ENCODE measurements around the gene UGT1A3. TPM values are rescaled to one million over a fixed set of nuclear protein-coding genes. Genes with fewer than 3 reads are reported as not detected.

Gene UGT1A3
- 0.08 to 0.23 TPM (median 0.13 TPM) in 3 of 5 replicates, not detected in the others for total RNA-seq (2022; extraction: Qiagen RNA extraction; ENCODE audit: low read depth)

DNA sequence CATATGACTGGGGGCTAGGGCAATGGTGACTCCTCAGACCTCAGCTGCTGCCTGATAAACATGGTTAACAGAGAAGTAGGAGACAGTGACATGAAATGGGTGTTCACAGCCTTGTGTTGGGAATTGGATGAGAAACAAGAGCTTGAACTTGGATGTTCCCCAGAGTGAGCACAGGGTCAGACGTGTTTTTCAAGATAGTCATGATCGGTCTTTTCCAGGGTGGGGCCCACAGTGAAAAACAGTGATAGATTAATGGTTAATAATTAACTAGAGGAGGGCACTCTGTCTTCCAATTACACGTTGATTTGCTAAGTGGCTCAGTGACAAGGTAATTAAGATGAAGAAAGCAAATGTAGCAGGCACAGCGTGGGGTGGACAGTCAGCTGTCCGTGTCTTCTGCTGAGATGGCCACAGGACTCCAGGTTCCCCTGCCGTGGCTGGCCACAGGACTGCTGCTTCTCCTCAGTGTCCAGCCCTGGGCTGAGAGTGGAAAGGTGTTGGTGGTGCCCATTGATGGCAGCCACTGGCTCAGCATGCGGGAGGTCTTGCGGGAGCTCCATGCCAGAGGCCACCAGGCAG, at the start of gene UGT1A3:
TSS of gene UGT1A3 (plus strand) at position 320 of the 579 bp plus-strand sequence. CDS start at position 405, 85 bp downstream.

DNA sequence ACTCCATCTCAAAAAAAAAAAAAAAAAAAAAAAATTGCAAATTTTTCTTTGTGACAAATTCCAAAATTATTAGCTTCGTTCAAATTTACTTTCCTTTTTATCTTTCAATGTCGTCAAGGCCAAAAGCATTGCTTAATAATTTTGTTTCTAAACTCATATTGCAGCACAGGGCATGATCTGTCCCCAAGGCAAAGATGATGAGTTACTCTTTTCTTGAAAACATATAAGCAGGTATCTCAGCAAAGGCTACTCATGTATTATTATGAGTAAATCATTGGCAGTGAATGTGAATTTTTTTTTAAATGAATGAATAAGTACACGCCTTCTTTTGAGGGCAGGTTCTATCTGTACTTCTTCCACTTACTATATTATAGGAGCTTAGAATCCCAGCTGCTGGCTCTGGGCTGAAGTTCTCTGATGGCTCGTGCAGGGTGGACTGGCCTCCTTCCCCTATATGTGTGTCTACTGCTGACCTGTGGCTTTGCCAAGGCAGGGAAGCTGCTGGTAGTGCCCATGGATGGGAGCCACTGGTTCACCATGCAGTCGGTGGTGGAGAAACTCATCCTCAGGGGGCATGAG, 47.2 kb upstream of the UGT1A3 start, which contains the start of gene UGT1A7:
TSS of gene UGT1A7 (plus strand) at position 381 of the 579 bp plus-strand sequence. CDS start at position 418, 37 bp downstream.

DNA sequence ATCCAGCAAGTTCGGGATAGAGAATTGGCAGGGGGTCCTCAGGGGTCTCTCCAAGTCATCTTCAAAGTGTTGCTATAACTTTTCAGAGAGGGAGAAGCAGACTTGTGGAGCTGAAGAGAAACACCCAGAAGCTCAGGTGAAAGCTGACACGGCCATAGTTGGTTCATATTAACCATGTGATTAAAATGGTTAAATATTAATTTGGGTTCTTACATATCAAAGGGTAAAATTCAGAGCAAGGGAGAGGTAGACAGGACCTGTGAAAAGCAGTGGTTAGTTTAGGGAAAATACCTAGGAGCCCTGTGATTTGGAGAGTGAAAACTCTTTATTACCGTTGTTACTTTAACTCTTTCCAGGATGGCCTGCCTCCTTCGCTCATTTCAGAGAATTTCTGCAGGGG, 36.2 kb upstream of the UGT1A3 start, which contains the start of gene UGT1A6:
TSS of gene UGT1A6 (plus strand) at position 243 of the 400 bp plus-strand sequence. CDS start at position 358, 115 bp downstream.

DNA sequence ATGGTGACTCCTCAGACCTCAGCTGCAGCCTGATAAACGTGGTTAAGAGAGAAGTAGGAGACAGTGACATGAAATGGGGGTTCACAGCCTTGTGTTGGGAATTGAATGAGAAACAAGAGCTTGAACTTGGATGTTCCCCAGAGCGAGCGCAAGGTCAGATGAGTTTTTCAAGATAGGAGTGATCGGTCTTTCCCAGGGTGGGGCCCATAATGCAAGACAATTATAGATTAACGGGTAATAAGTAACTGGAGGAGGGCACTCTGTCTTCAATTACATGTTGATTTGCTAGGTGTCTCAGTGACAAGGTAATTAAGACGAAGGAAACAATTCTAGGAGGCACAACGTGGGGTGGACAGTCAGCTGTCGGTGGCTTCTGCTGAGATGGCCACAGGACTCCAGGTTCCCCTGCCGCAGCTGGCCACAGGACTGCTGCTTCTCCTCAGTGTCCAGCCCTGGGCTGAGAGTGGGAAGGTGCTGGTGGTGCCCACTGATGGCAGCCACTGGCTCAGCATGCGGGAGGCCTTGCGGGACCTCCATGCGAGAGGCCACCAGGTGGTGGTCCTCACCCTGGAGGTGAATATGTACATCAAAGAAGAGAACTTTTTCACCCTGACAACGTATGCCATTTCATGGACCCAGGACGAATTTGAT, 16.1 kb upstream of the UGT1A3 start, which contains the start of gene UGT1A5:
TSS of gene UGT1A5 (plus strand) at position 297 of the 651 bp plus-strand sequence. CDS start at position 382, 85 bp downstream.

DNA sequence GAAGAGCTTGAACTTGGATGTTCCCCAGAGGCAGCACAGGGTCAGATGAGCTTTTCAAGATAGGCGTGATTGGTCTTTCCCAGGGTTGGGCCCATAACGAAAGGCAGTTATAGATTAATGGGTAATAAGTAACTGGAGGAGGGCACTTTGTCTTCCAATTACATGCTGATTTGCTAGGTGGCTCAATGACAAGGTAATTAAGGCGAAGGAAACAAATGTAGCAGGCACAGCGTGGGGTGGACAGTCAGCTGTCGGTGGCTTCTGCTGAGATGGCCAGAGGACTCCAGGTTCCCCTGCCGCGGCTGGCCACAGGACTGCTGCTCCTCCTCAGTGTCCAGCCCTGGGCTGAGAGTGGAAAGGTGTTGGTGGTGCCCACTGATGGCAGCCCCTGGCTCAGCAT, 10.3 kb upstream of the UGT1A3 start, which contains the start of gene UGT1A4:
TSS of gene UGT1A4 (plus strand) at position 185 of the 400 bp plus-strand sequence. CDS start at position 270, 85 bp downstream.

DNA sequence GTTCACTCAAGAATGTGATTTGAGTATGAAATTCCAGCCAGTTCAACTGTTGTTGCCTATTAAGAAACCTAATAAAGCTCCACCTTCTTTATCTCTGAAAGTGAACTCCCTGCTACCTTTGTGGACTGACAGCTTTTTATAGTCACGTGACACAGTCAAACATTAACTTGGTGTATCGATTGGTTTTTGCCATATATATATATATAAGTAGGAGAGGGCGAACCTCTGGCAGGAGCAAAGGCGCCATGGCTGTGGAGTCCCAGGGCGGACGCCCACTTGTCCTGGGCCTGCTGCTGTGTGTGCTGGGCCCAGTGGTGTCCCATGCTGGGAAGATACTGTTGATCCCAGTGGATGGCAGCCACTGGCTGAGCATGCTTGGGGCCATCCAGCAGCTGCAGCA, 31.2 kb downstream of the UGT1A3 start, which contains the start of gene UGT1A1:
TSS of gene UGT1A1 (plus strand) at position 228 of the 400 bp plus-strand sequence. CDS start at position 246, 18 bp downstream.

DNA sequence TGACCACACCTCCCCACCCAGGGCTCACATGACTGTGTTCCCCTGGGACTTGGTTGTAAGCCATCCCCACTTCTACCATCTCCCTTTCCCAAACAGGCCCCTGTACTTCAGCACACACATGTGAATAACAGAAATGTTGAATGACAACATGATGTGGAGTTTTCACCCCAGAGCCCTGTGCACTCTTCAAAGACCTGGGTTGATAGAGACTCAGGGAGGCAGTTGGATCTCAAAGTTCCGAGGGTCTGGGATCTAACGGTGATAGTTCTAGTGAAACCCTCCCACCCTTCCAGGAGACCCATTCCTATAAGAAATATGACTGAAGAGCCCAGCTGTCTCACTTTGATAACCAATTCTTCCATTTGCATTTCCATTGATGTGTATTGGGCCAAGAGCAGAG, 49.2 kb downstream of the UGT1A3 start, which contains the start of gene MROH2A:
TSS of gene MROH2A (plus strand) at position 301 of the 400 bp plus-strand sequence. CDS start 1,029 bp downstream, outside the sequence.

Other genes with a start within 250 kb of the UGT1A3 start
- 22.7 to 26.3 TPM (median 24.0 TPM) in 5 replicates for gene USP40, start 162.3 kb upstream of the UGT1A3 start, total RNA-seq (2022; extraction: Qiagen RNA extraction; ENCODE audit: low read depth)
- gene UGT1A8, start 111.4 kb upstream of the UGT1A3 start, total RNA-seq (2022; extraction: Qiagen RNA extraction; ENCODE audit: low read depth): 0.03 to 0.08 TPM in 2 of 5 replicates, not detected in the others
- gene UGT1A10, start 92.6 kb upstream of the UGT1A3 start, total RNA-seq (2022; extraction: Qiagen RNA extraction; ENCODE audit: low read depth): 0.02 to 0.26 TPM (median 0.21 TPM) in 3 of 5 replicates, not detected in the others
- gene UGT1A9, start 57.1 kb upstream of the UGT1A3 start, total RNA-seq (2022; extraction: Qiagen RNA extraction; ENCODE audit: low read depth): 4.0 to 6.7 TPM (median 4.7 TPM) in 5 replicates
- gene UGT1A7, start 47.1 kb upstream of the UGT1A3 start, total RNA-seq (2022; extraction: Qiagen RNA extraction; ENCODE audit: low read depth): 3.9 to 6.1 TPM (median 4.4 TPM) in 5 replicates
- gene UGT1A6, start 36.2 kb upstream of the UGT1A3 start, total RNA-seq (2022; extraction: Qiagen RNA extraction; ENCODE audit: low read depth): 0.81 to 1.6 TPM (median 1.2 TPM) in 5 replicates
- not detected in 5 replicates for gene UGT1A5, start 16.1 kb upstream of the UGT1A3 start, total RNA-seq (2022; extraction: Qiagen RNA extraction; ENCODE audit: low read depth)
- 0.07 TPM in 1 of 5 replicates, not detected in the others for gene UGT1A4, start 10.3 kb upstream of the UGT1A3 start, total RNA-seq (2022; extraction: Qiagen RNA extraction; ENCODE audit: low read depth)
- 0.65 to 1.3 TPM (median 0.71 TPM) in 5 replicates for gene UGT1A1, start 31.2 kb downstream of the UGT1A3 start, total RNA-seq (2022; extraction: Qiagen RNA extraction; ENCODE audit: low read depth)
- 0.10 to 0.19 TPM (median 0.13 TPM) in 3 of 5 replicates, not detected in the others for gene MROH2A, start 49.3 kb downstream of the UGT1A3 start, total RNA-seq (2022; extraction: Qiagen RNA extraction; ENCODE audit: low read depth)
- gene HJURP, start 125.5 kb downstream of the UGT1A3 start, total RNA-seq (2022; extraction: Qiagen RNA extraction; ENCODE audit: low read depth): 76.9 to 99.6 TPM (median 81.6 TPM) in 5 replicates
- gene TRPM8, start 188.3 kb downstream of the UGT1A3 start, total RNA-seq (2022; extraction: Qiagen RNA extraction; ENCODE audit: low read depth): 0.15 to 0.59 TPM (median 0.20 TPM) in 5 replicates

All from A549 treated with CpdA at 1 μM for 4 hours (cell line).